Liver (tissue), 9 donors: ENCODE measurements around the gene ZNF700. TPM values are rescaled to one million over a fixed set of nuclear protein-coding genes. Genes with fewer than 3 reads are reported as not detected.
A peak's percentile ranks its signal among the peaks of the same experiment; 100 is the strongest.

ENCODE experiments used
- DNase-seq: peaks from one replicate; pipeline ENCODE4 v3.0.0-alpha.2; 2017; ENCODE audit warnings: low spot score
- H3K27ac ChIP-seq, 2 donors: one replicate each; pipeline ENCODE4 v1.7.0; 2013; ENCODE audit warnings: inconsistent platforms in 2 of 2, low read length in 2 of 2, control low read depth in 1 of 2, low read depth in 1 of 2, mild to moderate bottlenecking in 1 of 2
- H3K27me3 ChIP-seq, 4 donors: one replicate each; pipeline versions ENCODE4 v1.6.1 to v1.7.0; 2013; ENCODE audit warnings: low read length in 3 of 4, inconsistent platforms in 1 of 4, mild to moderate bottlenecking in 1 of 4, moderate library complexity in 1 of 4; ENCODE audit not compliant: control insufficient read depth in 4 of 4, insufficient read depth in 4 of 4
- H3K36me3 ChIP-seq, 4 donors: one replicate each; pipeline versions ENCODE4 v1.6.1 to v1.7.0; 2013; ENCODE audit warnings: low read length in 3 of 4, mild to moderate bottlenecking in 3 of 4, low read depth in 1 of 4, moderate library complexity in 1 of 4; ENCODE audit not compliant: control insufficient read depth in 4 of 4, insufficient read depth in 3 of 4
- H3K4me1 ChIP-seq, 4 donors: one replicate each; pipeline versions ENCODE4 v1.6.1 to v1.7.0; 2013; ENCODE audit warnings: low read length in 3 of 4, mild to moderate bottlenecking in 3 of 4, moderate library complexity in 1 of 4; ENCODE audit not compliant: control insufficient read depth in 4 of 4, insufficient read depth in 4 of 4
- H3K4me3 ChIP-seq, 3 donors: one replicate each; pipeline versions ENCODE4 v1.6.1 to v1.7.0; 2013; ENCODE audit warnings: low read length in 3 of 3, control low read depth in 1 of 3, low read depth in 1 of 3, mild to moderate bottlenecking in 1 of 3
- H3K9ac ChIP-seq, 2 donors: one replicate each; pipeline ENCODE4 v1.7.0; 2013; ENCODE audit warnings: low read length in 2 of 2, mild to moderate bottlenecking in 2 of 2, moderate library complexity in 2 of 2, control low read depth in 1 of 2, low read depth in 1 of 2
- H3K9me3 ChIP-seq, 4 donors: one replicate each; pipeline versions ENCODE4 v1.6.1 to v1.7.0; 2013; ENCODE audit warnings: low read length in 3 of 4; ENCODE audit not compliant: control insufficient read depth in 4 of 4
- ATF3 ChIP-seq: IDR thresholded peaks from 2 replicates; pipeline ENCODE4 v1.6.1; 2016; ENCODE audit warnings: antibody characterized with exemption
- CTCF ChIP-seq: fragments of 150-350 bp; IDR thresholded peaks from 2 replicates; pipeline ENCODE4 v1.5.1; 2017; ENCODE audit warnings: improper control_type of control experiment, low read depth, low read length; ENCODE audit not compliant: missing input control
- EGR1 ChIP-seq, 2 donors: IDR thresholded peaks; 2 replicates each; pipeline ENCODE4 v1.6.1; 2016 to 2018; ENCODE audit warnings: antibody characterized with exemption in 2 of 2, low read depth in 2 of 2
- FOXA1 ChIP-seq: IDR thresholded peaks from 2 replicates; pipeline ENCODE4 v1.6.1; 2016; ENCODE audit warnings: antibody characterized with exemption
- FOXA2 ChIP-seq: IDR thresholded peaks from 2 replicates; pipeline ENCODE4 v1.6.1; 2016; ENCODE audit warnings: antibody characterized with exemption
- GABPA ChIP-seq, 2 donors: IDR thresholded peaks in 1 of 2; conservative IDR thresholded peaks in 1 of 2; 2 replicates each; pipeline ENCODE4 v1.6.1; 2016; ENCODE audit warnings: antibody characterized with exemption in 2 of 2, mild to moderate bottlenecking in 1 of 2, moderate library complexity in 1 of 2
- HNF4G ChIP-seq: IDR thresholded peaks from 2 replicates; pipeline ENCODE4 v1.6.1; 2016; ENCODE audit warnings: antibody characterized with exemption
- JUND ChIP-seq, 2 donors: IDR thresholded peaks; 2 replicates each; pipeline ENCODE4 v1.6.1; 2016; ENCODE audit warnings: antibody characterized with exemption in 2 of 2
- NR2F2 ChIP-seq: IDR thresholded peaks from 2 replicates; pipeline ENCODE4 v1.6.1; 2016; ENCODE audit warnings: antibody characterized with exemption
- RAD21 ChIP-seq, 2 donors: IDR thresholded peaks; 2 replicates each; pipeline ENCODE4 v1.6.1; 2016; ENCODE audit warnings: antibody characterized with exemption in 2 of 2, mild to moderate bottlenecking in 2 of 2
- RXRA ChIP-seq, 2 donors: IDR thresholded peaks; 2 replicates each; pipeline ENCODE4 v1.6.1; 2017 to 2018; ENCODE audit warnings: antibody characterized with exemption in 2 of 2, mild to moderate bottlenecking in 1 of 2
- SP1 ChIP-seq: IDR thresholded peaks from 2 replicates; pipeline ENCODE4 v1.6.1; 2018; ENCODE audit warnings: antibody characterized with exemption, mild to moderate bottlenecking
- TAF1 ChIP-seq: conservative IDR thresholded peaks from 2 replicates; pipeline ENCODE4 v1.6.1; 2016; ENCODE audit warnings: antibody characterized with exemption, mild to moderate bottlenecking
- YY1 ChIP-seq: IDR thresholded peaks from 2 replicates; pipeline ENCODE4 v1.6.1; 2016; ENCODE audit warnings: antibody characterized with exemption, mild to moderate bottlenecking
- ZBTB33 ChIP-seq: IDR thresholded peaks from 2 replicates; pipeline ENCODE4 v1.6.1; 2016; ENCODE audit warnings: antibody characterized with exemption
- WGBS: extraction: QIAGEN DNeasy Blood & Tissue Kit; methylation state at CpG from one replicate; pipeline ENCODE4 v1.1.7; 2013; 5-methylcytosine and 5-hydroxymethylcytosine counted together
- polyA plus RNA-seq, 2 donors: library from polyadenylated mRNA; stranded (reverse) in 1 of 2; unstranded in 1 of 2; fragments of 200-250 nt in 1 of 2; fragments of >200 nt in 1 of 2; fragmentation: Nextera tagmentation in 1 of 2; extraction: Ambion mirVana in 1 of 2; gene quantifications; one replicate each; pipeline versions ENCODE4 v1.2.1 to v1.2.3, GENCODE V29; 2013 to 2015
- total RNA-seq, 2 donors: library from RNA; depleted of rRNA; stranded (reverse); fragments of >200 nt; gene quantifications; one replicate each; pipeline ENCODE4 v1.2.3, GENCODE V29; 2014
- TF ChIP-seq, protein P1 (sequence below): IDR thresholded peaks from 2 replicates; pipeline ENCODE4 v1.6.1; 2016; ENCODE audit warnings: antibody characterized with exemption
- donor health status: healthy.
- donor health status: healthy.
- donor health status: healthy.
- donor health status: healthy.
- donor health status: healthy.

The ZNF700 gene
- total and polyA plus RNA-seq, 4 donors: 3.1 to 13.7 (median 6.7) TPM

DNA sequence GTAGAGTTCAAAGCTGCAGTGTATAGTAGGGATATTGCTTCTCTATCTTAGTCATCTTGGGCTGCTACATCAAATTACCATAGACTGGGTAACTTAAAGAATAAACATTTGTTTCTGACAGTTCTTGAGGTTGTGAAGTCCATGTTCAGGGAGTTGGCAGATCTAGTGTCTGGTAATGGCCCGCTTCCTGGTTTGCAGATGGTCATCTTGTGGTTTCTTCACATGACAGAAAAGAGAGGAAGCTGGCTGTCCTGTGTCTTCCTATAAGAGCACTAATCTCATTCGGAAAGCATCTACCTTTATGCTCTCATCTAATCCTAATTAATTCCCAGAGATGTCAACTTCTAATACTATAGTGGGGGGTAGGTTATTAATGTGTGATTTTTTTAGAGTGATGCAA lies 46.1 kb downstream of the ZNF700 start:
- 84% methylated on average over 2 of the region's 2 CpGs for WGBS
- TF ChIP-seq SP1 (no peak), RAD21 (IDR thresholded peaks at IDR 0.05) (no peak), JUND (IDR thresholded peaks at IDR 0.05) (no peak), CTCF (no peak), FOXA1 (no peak), YY1 (no peak), RXRA (IDR thresholded peaks at IDR 0.05) (no peak), TAF1 (no peak), ZBTB33 (no peak)
- TF ChIP-seq, protein P1, sequence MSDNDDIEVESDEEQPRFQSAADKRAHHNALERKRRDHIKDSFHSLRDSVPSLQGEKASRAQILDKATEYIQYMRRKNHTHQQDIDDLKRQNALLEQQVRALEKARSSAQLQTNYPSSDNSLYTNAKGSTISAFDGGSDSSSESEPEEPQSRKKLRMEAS: no peak
- Histone ChIP-seq H3K27me3 (no peaks in the 10 kb centered on the region), H3K27ac (no peak overlapping the region), H3K36me3 (peaks cover 0 to 4% (median 2%) of the 10 kb centered on the region in 4 donors), H3K4me3 (peak overlapping the region in 1 of 3 donors; percentile 18), H3K9me3 (peaks cover 10 to 24% (median 12%) of the 10 kb centered on the region in 4 donors), H3K9ac (no peak overlapping the region), H3K4me1 (no peaks in the 10 kb centered on the region)
- no peak for DNase-seq

DNA sequence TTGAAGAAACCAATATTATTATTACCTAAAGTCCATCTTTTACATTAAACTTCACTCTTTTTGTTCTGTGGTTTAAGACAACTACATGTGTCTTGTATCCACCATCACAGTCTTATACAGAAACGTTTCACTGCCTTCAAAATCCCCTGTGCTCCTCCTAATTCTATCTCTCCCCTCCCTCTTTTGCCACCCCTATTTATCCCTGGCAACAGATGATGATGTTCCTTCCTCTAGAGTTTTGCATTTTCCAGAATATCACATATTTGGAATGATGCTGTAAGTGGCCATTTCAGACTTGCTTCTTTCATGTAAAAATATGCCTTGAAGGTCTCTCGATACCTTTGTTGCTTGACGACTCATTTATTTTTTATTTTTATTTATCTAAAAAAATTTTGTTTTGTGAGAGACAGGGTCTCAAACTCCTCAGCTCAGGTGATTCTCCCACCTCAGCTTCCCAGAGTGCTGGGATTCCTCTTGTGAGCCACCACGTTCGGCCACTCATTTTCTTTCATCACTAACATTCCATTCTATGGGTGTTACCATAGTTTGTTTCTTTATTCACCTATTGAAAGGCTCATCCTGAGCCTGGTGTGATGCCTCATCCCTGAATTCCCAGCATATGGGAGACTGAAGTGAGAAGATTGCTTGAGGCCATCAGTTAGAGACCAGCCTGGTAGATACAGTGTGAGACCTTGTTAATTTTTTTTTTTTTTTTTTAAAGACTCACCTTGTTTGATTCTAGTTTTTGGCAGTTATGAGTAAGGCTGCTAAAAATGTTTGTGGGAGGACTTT lies 48.3 kb downstream of the ZNF700 start:
- H3K36me3 ChIP-seq: peaks cover 2 to 16% (median 13%) of the 10 kb centered on the region in 4 donors
- H3K9ac ChIP-seq: no peak overlapping the region
- H3K4me1 ChIP-seq: no peaks in the 10 kb centered on the region
- no peak overlapping the region for H3K27ac ChIP-seq
- peaks cover 17 to 39% (median 24%) of the 10 kb centered on the region in 4 donors for H3K9me3 ChIP-seq
- TF ChIP-seq NR2F2 (no peak), EGR1 (IDR thresholded peaks at IDR 0.05; ENCODE audit: low read depth in 2 of 2) (no peak), YY1 (no peak)
- TF ChIP-seq, protein P1: no peak
- no peak for DNase-seq
- H3K27me3 ChIP-seq: no peaks in the 10 kb centered on the region
- WGBS: 89% methylated on average over 5 of the region's 5 CpGs
- no peak overlapping the region for H3K4me3 ChIP-seq

DNA sequence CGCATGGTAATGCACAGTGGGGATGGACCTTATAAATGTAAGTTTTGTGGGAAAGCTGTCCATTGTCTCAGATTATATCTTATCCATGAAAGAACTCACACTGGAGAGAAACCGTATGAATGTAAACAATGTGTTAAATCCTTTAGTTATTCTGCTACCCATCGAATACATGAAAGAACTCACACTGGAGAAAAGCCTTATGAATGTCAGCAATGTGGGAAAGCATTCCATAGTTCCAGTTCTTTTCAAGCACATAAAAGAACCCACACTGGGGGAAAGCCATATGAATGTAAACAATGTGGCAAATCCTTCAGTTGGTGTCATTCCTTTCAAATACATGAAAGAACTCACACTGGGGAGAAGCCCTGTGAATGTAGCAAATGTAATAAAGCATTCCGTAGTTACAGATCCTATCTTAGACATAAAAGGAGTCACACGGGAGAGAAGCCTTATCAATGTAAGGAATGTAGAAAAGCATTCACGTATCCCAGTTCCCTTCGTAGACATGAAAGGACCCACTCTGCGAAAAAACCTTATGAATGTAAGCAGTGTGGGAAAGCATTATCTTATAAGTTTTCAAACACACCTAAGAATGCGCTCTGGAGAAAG lies 53.7 kb downstream of the ZNF700 start:
- no peak for DNase-seq
- WGBS: 97% methylated on average over 9 of the region's 9 CpGs
- peaks cover 3 to 26% (median 19%) of the 10 kb centered on the region in 4 donors for H3K36me3 ChIP-seq
- peak overlapping the region in 2 of 3 donors; percentile 33 to 72 for H3K4me3 ChIP-seq
- H3K27me3 ChIP-seq: no peaks in the 10 kb centered on the region
- no peak overlapping the region for H3K27ac ChIP-seq
- H3K4me1 ChIP-seq: no peaks in the 10 kb centered on the region
- H3K9ac ChIP-seq: no peak overlapping the region
- no peak for TF ChIP-seq GABPA (IDR thresholded peaks at IDR 0.05 in 1 of 2, conservative IDR thresholded peaks at IDR 0.05 in 1 of 2)
- TF ChIP-seq FOXA2: no peak
- no peak for TF ChIP-seq HNF4G
- no peak for TF ChIP-seq JUND (IDR thresholded peaks at IDR 0.05)
- no peak for TF ChIP-seq ATF3
- H3K9me3 ChIP-seq: peaks cover 40 to 68% (median 55%) of the 10 kb centered on the region in 4 donors
